Sigmoid colon (tissue), 7 donors: ENCODE measurements around the gene PPP1R18. TPM values are rescaled to one million over a fixed set of nuclear protein-coding genes. Genes with fewer than 3 reads are reported as not detected.
"Not testable (repeated sequence)": the region's sequence is repeated elsewhere in the genome, so short reads cannot be mapped to it uniquely, and the experiment has no call there.

ENCODE experiments used
- DNase-seq: peaks from one replicate; pipeline ENCODE4 v3.0.0-alpha.2; 2019
- H3K27ac ChIP-seq, 4 donors: fragments of 200-600 bp; sonication (generic); one replicate each; pipeline ENCODE4 v1.5.1; 2016 to 2019; ENCODE audit warnings: mild to moderate bottlenecking in 1 of 4
- H3K27me3 ChIP-seq, 3 donors: fragments of 200-600 bp; sonication (generic); one replicate each; pipeline ENCODE4 v1.5.1; 2019; ENCODE audit warnings: mild to moderate bottlenecking in 1 of 3
- H3K36me3 ChIP-seq, 4 donors: fragments of 200-600 bp; sonication (generic); one replicate each; pipeline ENCODE4 v1.5.1; 2016 to 2019
- H3K4me1 ChIP-seq, 4 donors: fragments of 200-600 bp; sonication (generic); one replicate each; pipeline ENCODE4 v1.5.1; 2017 to 2019
- H3K4me3 ChIP-seq, 4 donors: fragments of 200-600 bp; sonication (generic); one replicate each; pipeline ENCODE4 v1.5.1; 2017 to 2019; ENCODE audit warnings: mild to moderate bottlenecking in 2 of 4, moderate library complexity in 1 of 4
- H3K9me3 ChIP-seq, 4 donors: fragments of 200-600 bp in 3 of 4; sonication (generic) in 3 of 4; one replicate each; pipeline versions ENCODE4 v1.5.1 to v1.6.1; 2013 to 2019
- EP300 ChIP-seq, 4 donors: sonication (generic); formaldehyde crosslinking; IDR thresholded peaks; one replicate each; pipeline ENCODE4 v1.6.1; 2017; ENCODE audit warnings: antibody characterized with exemption in 4 of 4
- POLR2A ChIP-seq, 2 donors: fragments of 450-650 bp; IDR thresholded peaks; one replicate each; pipeline ENCODE4 v1.6.1; 2016; ENCODE audit warnings: antibody characterized with exemption in 2 of 2, mild to moderate bottlenecking in 2 of 2, moderate library complexity in 2 of 2
- POLR2AphosphoS5 ChIP-seq, 4 donors: sonication (generic); formaldehyde crosslinking; IDR thresholded peaks; one replicate each; pipeline ENCODE4 v1.6.1; 2017; ENCODE audit warnings: antibody characterized with exemption in 4 of 4
- WGBS, 2 donors: extraction: QIAGEN DNeasy Blood & Tissue Kit; methylation state at CpG; one replicate each; pipeline ENCODE4 v1.1.7; 2013; 5-methylcytosine and 5-hydroxymethylcytosine counted together
- intact Hi-C: fragments of 100-400 bp; cut with DNase I; formaldehyde crosslinking; loops from one replicate; pipeline ENCODE4 v1.15.1; 2023
- polyA plus RNA-seq, 3 donors: library from polyadenylated mRNA; stranded (reverse); fragments of 200-250 nt; gene quantifications; one replicate each; pipeline ENCODE4 v1.2.3, GENCODE V29; 2013
- total RNA-seq, 4 donors: library from RNA; depleted of rRNA; stranded (reverse); fragments of >200 nt; gene quantifications; one replicate each; pipeline ENCODE4 v1.1.0, GENCODE V29; 2016
- TF ChIP-seq, protein P1 (sequence below), 4 experiments: fragments of 450-650 bp in 3 of 4; fragments of 200-600 bp in 1 of 4; IDR thresholded peaks; one replicate each; pipeline ENCODE4 v1.5.1; 2016 to 2019; ENCODE audit warnings: antibody characterized with exemption in 4 of 4, mild to moderate bottlenecking in 3 of 4, moderate library complexity in 2 of 4
- donor health status: healthy with polysubstance abuse.
- donor health status: Bipolar disorder and iron deficiency.
- donor health status: healthy.

The PPP1R18 gene
- total and polyA plus RNA-seq, 7 donors = 15.0 to 69.8 (median 33.2) TPM

DNA sequence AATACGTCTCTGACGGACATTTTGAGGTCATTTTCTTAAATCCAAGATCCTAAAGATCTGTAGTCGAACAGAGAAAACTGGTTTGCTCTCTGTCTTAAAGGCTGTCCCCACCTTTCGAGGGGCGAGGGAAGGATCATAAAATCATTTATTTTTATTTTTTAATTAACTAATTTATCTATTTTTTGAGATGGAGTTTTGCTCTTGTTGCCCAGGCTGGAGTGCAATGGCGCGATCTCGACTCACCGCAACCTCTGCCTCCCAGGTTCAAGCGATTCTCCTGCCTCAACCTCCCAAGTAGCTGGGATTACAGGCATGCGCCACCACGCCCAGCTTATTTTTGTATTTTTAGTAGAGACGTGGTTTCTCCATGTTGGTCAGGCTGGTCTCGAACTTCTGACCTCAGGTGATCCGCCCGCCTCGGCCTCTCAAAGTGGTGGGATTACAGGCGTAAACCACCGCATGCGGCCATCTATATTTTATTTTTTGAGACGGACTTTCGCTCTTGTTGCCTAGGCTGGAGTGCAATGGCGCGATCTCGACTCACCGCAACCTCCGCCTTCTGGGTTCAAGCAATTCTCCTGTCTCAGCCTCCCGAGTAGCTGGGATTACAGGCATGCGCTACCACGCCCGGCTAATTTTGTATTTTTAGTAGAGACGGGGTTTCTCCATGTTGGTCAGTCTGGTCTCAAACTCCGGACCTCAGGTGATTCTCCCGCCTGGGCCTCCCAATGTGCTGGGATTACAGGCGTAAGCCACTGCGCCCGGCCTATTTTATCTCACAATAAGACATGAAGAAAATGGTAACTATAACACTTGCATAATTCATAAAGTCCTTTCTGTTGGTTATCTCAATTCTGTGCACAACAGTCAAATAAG is 31.6 kb upstream of the PPP1R18 start:
- H3K4me3 ChIP-seq = peak overlapping the region; percentile 59 to 75 (median 68)

DNA sequence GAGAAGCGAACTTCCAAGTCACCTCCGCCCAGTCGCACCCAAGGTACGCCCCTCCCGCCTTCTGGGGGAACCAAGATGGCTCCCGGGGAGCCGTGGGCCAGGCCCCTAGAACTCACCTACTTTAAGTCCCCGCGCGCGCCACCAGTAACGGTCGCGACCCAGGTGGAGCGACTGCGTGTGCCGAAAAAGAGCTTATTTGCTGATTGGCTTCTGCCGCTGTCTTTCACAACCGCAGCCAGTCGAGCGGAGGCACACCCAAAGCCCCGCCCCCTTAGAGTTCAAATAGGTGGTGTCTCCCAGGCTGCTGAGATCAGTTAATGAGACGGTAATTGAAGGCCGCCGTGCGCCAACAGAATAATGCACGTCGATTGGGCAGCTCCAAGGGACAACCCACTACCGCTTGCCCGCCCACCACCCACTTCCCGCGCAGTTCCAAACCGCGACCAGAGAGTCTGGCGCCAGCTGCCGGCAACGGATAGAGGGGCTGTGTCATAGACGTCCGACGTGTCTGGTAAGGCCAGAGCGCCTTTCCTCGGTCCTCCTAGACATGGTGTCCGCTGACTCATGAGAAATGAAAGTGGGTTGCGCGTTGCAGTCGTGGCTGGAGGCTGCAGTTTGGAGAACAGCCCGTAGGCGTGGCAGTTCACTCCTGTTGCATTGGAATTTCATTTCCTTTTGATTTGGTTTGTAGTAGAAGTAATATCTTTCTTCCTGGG is 30.8 kb upstream of the PPP1R18 start, which contains the start of gene MDC1:
MDC1 (minus strand) TSS at position 153 of the 716 bp plus-strand sequence. CDS start 2,106 bp downstream, outside the sequence.
- intact Hi-C loops = no loop called here
- no peaks in the 10 kb centered on the region for H3K27me3 ChIP-seq
- TF ChIP-seq, protein P1, sequence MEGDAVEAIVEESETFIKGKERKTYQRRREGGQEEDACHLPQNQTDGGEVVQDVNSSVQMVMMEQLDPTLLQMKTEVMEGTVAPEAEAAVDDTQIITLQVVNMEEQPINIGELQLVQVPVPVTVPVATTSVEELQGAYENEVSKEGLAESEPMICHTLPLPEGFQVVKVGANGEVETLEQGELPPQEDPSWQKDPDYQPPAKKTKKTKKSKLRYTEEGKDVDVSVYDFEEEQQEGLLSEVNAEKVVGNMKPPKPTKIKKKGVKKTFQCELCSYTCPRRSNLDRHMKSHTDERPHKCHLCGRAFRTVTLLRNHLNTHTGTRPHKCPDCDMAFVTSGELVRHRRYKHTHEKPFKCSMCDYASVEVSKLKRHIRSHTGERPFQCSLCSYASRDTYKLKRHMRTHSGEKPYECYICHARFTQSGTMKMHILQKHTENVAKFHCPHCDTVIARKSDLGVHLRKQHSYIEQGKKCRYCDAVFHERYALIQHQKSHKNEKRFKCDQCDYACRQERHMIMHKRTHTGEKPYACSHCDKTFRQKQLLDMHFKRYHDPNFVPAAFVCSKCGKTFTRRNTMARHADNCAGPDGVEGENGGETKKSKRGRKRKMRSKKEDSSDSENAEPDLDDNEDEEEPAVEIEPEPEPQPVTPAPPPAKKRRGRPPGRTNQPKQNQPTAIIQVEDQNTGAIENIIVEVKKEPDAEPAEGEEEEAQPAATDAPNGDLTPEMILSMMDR (IDR thresholded peaks at IDR 0.05) = peak in 3 of 4 experiments; percentile 34 to 52 (median 46)
- peak; percentile 93 to 99 (median 94) for TF ChIP-seq POLR2AphosphoS5 (IDR thresholded peaks at IDR 0.05)
- peak in 1 of 4 donors; percentile 44 for TF ChIP-seq EP300 (IDR thresholded peaks at IDR 0.05)
- peak; percentile 76 to 94 for TF ChIP-seq POLR2A (IDR thresholded peaks at IDR 0.05)
- peak; percentile 100 for DNase-seq
- peaks cover 0 to 36% (median 26%) of the 10 kb centered on the region in 4 donors for H3K4me1 ChIP-seq
- peaks cover 9 to 31% (median 13%) of the 10 kb centered on the region in 4 donors for H3K36me3 ChIP-seq
- 0% methylated on average over 48 of the region's 48 CpGs for WGBS, 2 donors
- peak within 1 kb of the TSS; percentile 90 to 96 (median 95) for H3K27ac ChIP-seq
- peak within 1 kb of the TSS; percentile 59 to 75 (median 68) for H3K4me3 ChIP-seq
- no peaks in the 10 kb centered on the region for H3K9me3 ChIP-seq

More for the DNA sequence above, 31.6 kb upstream of the PPP1R18 start:
- Histone ChIP-seq H3K36me3 (peaks cover 4 to 31% (median 10%) of the 10 kb centered on the region in 4 donors), H3K4me1 (peaks cover 0 to 44% (median 31%) of the 10 kb centered on the region in 4 donors), H3K27ac (peak overlapping the region; percentile 90 to 96 (median 95))
- H3K9me3 ChIP-seq, H3K27me3 ChIP-seq, DNase-seq, intact Hi-C loops: not testable (repeated sequence)
- TF ChIP-seq, protein P1 (IDR thresholded peaks at IDR 0.05) = peak in 1 of 4 experiments; percentile 3
- 76 to 79% methylated on average over 37 of the region's 37 CpGs for WGBS, 2 donors

DNA sequence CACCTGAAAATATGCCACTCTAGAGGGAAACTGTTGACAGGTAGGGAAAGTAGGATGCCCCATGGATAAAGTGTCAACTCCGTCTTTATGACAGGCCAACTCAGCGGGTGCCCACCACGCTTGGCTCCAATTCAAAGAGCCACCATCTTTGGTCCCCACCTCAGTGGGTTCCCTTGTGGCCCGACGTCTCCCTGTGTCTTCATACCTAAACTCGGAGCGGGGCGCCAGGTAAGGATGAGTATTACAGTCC is 30.4 kb upstream of the PPP1R18 start:
- no peaks in the 10 kb centered on the region for H3K9me3 ChIP-seq
- peak overlapping the region; percentile 59 to 75 (median 68) for H3K4me3 ChIP-seq
- TF ChIP-seq POLR2A (IDR thresholded peaks at IDR 0.05) (no peak), POLR2AphosphoS5 (IDR thresholded peaks at IDR 0.05) (no peak), EP300 (IDR thresholded peaks at IDR 0.05) (no peak)
- TF ChIP-seq, protein P1 (IDR thresholded peaks at IDR 0.05) = no peak
- DNase-seq = no peak
- WGBS, 2 donors = 1 to 2% methylated on average over 8 of the region's 8 CpGs
- intact Hi-C loops = loop anchor here (1.0 kb wide), 1 partner anchor 30 kb away; no protein-coding TSS in a partner anchor
- peaks cover 0 to 31% (median 21%) of the 10 kb centered on the region in 4 donors for H3K4me1 ChIP-seq
- peaks cover 11 to 36% (median 17%) of the 10 kb centered on the region in 4 donors for H3K36me3 ChIP-seq
- H3K27ac ChIP-seq = peak overlapping the region; percentile 90 to 96 (median 95)
- no peaks in the 10 kb centered on the region for H3K27me3 ChIP-seq

DNA sequence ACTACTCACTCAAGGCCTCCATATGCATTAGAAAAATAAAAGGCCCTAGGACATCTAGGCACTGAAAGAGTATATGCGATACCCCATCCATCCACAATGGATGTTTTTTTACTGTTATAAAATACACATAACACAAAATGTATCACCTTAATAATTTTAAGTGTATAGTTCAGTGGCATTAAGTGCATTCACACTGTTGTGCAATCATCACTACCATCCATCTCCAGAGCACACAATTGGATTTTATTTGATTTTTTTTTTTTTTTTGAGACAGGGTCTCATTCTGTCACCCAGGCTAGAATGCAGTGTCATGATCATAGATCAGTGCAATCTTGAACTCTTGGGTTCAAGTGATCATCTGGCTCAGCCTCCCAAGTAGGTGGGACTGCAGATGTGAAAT is 27.8 kb upstream of the PPP1R18 start:
- TF ChIP-seq, protein P1 (IDR thresholded peaks at IDR 0.05) = no peak
- no peak for TF ChIP-seq EP300 (IDR thresholded peaks at IDR 0.05)
- TF ChIP-seq POLR2AphosphoS5 (IDR thresholded peaks at IDR 0.05) = no peak
- no peak for TF ChIP-seq POLR2A (IDR thresholded peaks at IDR 0.05)
- 98 to 100% methylated on average over 1 of the region's 1 CpG for WGBS, 2 donors

More for the DNA sequence above, 27.8 kb upstream of the PPP1R18 start:
- peaks cover 0 to 22% (median 13%) of the 10 kb centered on the region in 4 donors for H3K4me1 ChIP-seq
- no peak for DNase-seq
- H3K27me3 ChIP-seq = no peaks in the 10 kb centered on the region
- H3K36me3 ChIP-seq = peaks cover 22 to 61% (median 24%) of the 10 kb centered on the region in 4 donors
- H3K9me3 ChIP-seq = no peaks in the 10 kb centered on the region
- H3K4me3 ChIP-seq = no peak overlapping the region
- no peak overlapping the region for H3K27ac ChIP-seq
- intact Hi-C loops = no loop called here
